ENCODE measurements around the gene CD52.

GRCh38 chr1:26324550-26324949 is 6.8 kb downstream of the CD52 start:
- TF ChIP-seq CTCF (IDR thresholded peaks at IDR 0.05) (no peak), POLR2A (IDR thresholded peaks at IDR 0.05) (no peak)
